Measurements from ENCODE around the gene ZNF275.
"Not testable (repeated sequence)": the region's sequence is repeated elsewhere in the genome, so short reads cannot be mapped to it uniquely, and the experiment has no call there.

ZNF275 gene

GRCh38 chrX:153361781-153362397, 27.9 kb downstream of the ZNF275 start:
- DNase-seq, result no peak

GRCh38 chrX:153365670-153366069, 31.7 kb downstream of the ZNF275 start:
- no peak for DNase-seq

- DNase-seq, result no peak
Observed at GRCh38 chrX:153366119-153366518, 32.2 kb downstream of the ZNF275 start.

GRCh38 chrX:153366878-153367538, 33.1 kb downstream of the ZNF275 start:
- no peak for DNase-seq

GRCh38 chrX:153370293-153371055, 36.5 kb downstream of the ZNF275 start:
- DNase-seq, result no peak

GRCh38 chrX:153371256-153371655, 37.3 kb downstream of the ZNF275 start:
- DNase-seq, result no peak

- no peak for DNase-seq
Observed at GRCh38 chrX:153372949-153373348, 39.0 kb downstream of the ZNF275 start.

- no peak for DNase-seq
Observed at GRCh38 chrX:153374426-153374825, 40.5 kb downstream of the ZNF275 start.

GRCh38 chrX:153375571-153375970, 41.6 kb downstream of the ZNF275 start:
- no peak for DNase-seq

- no peak for DNase-seq
Observed at GRCh38 chrX:153377727-153378126, 43.8 kb downstream of the ZNF275 start.

GRCh38 chrX:153378607-153379006, 44.7 kb downstream of the ZNF275 start:
- DNase-seq, result no peak

- no peak for DNase-seq
Observed at GRCh38 chrX:153379508-153379907, 45.6 kb downstream of the ZNF275 start.

GRCh38 chrX:153379971-153380581, 46.1 kb downstream of the ZNF275 start:
- no peak for DNase-seq

- DNase-seq, result no peak
Observed at GRCh38 chrX:153380691-153381090, 46.7 kb downstream of the ZNF275 start.

- DNase-seq, result no peak
Observed at GRCh38 chrX:153381684-153382532, 48.0 kb downstream of the ZNF275 start.

GRCh38 chrX:153382563-153383482, 48.9 kb downstream of the ZNF275 start:
- DNase-seq, result no peak

GRCh38 chrX:153384390-153384789, 50.4 kb downstream of the ZNF275 start:
- no peak for DNase-seq

- DNase-seq, result not testable (repeated sequence)
Observed at GRCh38 chrX:153384973-153385372, 51.0 kb downstream of the ZNF275 start.

- DNase-seq, result no peak
Observed at GRCh38 chrX:153386097-153386496, 52.1 kb downstream of the ZNF275 start.

- DNase-seq, result no peak
Observed at GRCh38 chrX:153387345-153387744, 53.4 kb downstream of the ZNF275 start.

GRCh38 chrX:153387987-153388721, 54.2 kb downstream of the ZNF275 start:
- no peak for DNase-seq
